ENCODE measurements around the gene ATP10A. TPM values are rescaled to one million over a fixed set of nuclear protein-coding genes. Genes with fewer than 3 reads are reported as not detected.

ATP10A gene
- total RNA-seq, 1 experiment from 2014 or later: 2.1 TPM

GRCh38 chr15:25796395-25796794 lies 66.7 kb downstream of the ATP10A start (continued):
- TF ChIP-seq, protein P1, sequence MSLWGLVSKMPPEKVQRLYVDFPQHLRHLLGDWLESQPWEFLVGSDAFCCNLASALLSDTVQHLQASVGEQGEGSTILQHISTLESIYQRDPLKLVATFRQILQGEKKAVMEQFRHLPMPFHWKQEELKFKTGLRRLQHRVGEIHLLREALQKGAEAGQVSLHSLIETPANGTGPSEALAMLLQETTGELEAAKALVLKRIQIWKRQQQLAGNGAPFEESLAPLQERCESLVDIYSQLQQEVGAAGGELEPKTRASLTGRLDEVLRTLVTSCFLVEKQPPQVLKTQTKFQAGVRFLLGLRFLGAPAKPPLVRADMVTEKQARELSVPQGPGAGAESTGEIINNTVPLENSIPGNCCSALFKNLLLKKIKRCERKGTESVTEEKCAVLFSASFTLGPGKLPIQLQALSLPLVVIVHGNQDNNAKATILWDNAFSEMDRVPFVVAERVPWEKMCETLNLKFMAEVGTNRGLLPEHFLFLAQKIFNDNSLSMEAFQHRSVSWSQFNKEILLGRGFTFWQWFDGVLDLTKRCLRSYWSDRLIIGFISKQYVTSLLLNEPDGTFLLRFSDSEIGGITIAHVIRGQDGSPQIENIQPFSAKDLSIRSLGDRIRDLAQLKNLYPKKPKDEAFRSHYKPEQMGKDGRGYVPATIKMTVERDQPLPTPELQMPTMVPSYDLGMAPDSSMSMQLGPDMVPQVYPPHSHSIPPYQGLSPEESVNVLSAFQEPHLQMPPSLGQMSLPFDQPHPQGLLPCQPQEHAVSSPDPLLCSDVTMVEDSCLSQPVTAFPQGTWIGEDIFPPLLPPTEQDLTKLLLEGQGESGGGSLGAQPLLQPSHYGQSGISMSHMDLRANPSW (CRISPR knock-in tag; conservative IDR thresholded peaks at IDR 0.05; ENCODE audit: low read depth): no peak
- TF ChIP-seq ATF3 (CRISPR knock-in tag; conservative IDR thresholded peaks at IDR 0.05) (no peak), GABPB1 (CRISPR knock-in tag; IDR thresholded peaks at IDR 0.05) (no peak), NR2C2 (CRISPR knock-in tag; IDR thresholded peaks at IDR 0.05) (no peak), ELF4 (CRISPR knock-in tag; IDR thresholded peaks at IDR 0.05; ENCODE audit: low read depth) (no peak), E2F5 (CRISPR knock-in tag; IDR thresholded peaks at IDR 0.05) (no peak), IRF2 (CRISPR knock-in tag; IDR thresholded peaks at IDR 0.05; ENCODE audit: borderline replicate concordance, low read depth) (no peak), CDX4 (CRISPR knock-in tag; IDR thresholded peaks at IDR 0.05; ENCODE audit: borderline replicate concordance) (no peak), ATF6 (CRISPR knock-in tag; IDR thresholded peaks at IDR 0.05) (no peak)

- Mint-ChIP-seq H3K9me3 (no peaks in the 10 kb centered on the region), H3K4me1 (peaks cover 56% of the 10 kb centered on the region), H3K27ac (no peak overlapping the region), H3K4me3 (no peak overlapping the region), H3K36me3 (no peaks in the 10 kb centered on the region), H3K27me3 (ENCODE audit: low read depth) (no peaks in the 10 kb centered on the region; the same call in 1 of the 2 replicates)
- ChIA-PET POLR2A (no interaction called here), CTCF (interaction anchor here (2.3 kb wide), 1 partner anchor 12 kb away, joined by 10 read pairs; no protein-coding TSS in a partner anchor)
- ATAC-seq (no peak), DNase-seq (ENCODE audit: low spot score) (no peak)
- no peak for TF ChIP-seq NFYB (CRISPR knock-in tag; conservative IDR thresholded peaks at IDR 0.05; ENCODE audit: low read depth)
- no peak for TF ChIP-seq MAX (CRISPR knock-in tag; IDR thresholded peaks at IDR 0.05)
- TF ChIP-seq, protein P2, sequence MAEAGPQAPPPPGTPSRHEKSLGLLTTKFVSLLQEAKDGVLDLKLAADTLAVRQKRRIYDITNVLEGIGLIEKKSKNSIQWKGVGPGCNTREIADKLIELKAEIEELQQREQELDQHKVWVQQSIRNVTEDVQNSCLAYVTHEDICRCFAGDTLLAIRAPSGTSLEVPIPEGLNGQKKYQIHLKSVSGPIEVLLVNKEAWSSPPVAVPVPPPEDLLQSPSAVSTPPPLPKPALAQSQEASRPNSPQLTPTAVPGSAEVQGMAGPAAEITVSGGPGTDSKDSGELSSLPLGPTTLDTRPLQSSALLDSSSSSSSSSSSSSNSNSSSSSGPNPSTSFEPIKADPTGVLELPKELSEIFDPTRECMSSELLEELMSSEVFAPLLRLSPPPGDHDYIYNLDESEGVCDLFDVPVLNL (CRISPR knock-in tag; IDR thresholded peaks at IDR 0.05; ENCODE audit: borderline replicate concordance, low read depth): no peak
- TF ChIP-seq NFATC4 (CRISPR knock-in tag; IDR thresholded peaks at IDR 0.05): no peak
- TF ChIP-seq, protein P3, sequence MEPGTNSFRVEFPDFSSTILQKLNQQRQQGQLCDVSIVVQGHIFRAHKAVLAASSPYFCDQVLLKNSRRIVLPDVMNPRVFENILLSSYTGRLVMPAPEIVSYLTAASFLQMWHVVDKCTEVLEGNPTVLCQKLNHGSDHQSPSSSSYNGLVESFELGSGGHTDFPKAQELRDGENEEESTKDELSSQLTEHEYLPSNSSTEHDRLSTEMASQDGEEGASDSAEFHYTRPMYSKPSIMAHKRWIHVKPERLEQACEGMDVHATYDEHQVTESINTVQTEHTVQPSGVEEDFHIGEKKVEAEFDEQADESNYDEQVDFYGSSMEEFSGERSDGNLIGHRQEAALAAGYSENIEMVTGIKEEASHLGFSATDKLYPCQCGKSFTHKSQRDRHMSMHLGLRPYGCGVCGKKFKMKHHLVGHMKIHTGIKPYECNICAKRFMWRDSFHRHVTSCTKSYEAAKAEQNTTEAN (CRISPR knock-in tag; IDR thresholded peaks at IDR 0.05): no peak
- TF ChIP-seq USF2 (CRISPR knock-in tag; IDR thresholded peaks at IDR 0.05): no peak
Measured at GRCh38 chr15:25795712-25796111, 67.4 kb downstream of the ATP10A start.

Data from WTC11 (cell line).